Parathyroid adenoma (tissue), 2 donors: ENCODE data around the gene GPR158.

Source experiments
- H2AFZ ChIP-seq: fragments of 300-600 bp; sonication (generic); one replicate; pipeline ENCODE4 v1.7.0; 2017; ENCODE audit warnings: antibody characterized with exemption, mild to moderate bottlenecking
- H3K27ac ChIP-seq: fragments of 300-600 bp; sonication (generic); one replicate; pipeline ENCODE4 v1.7.0; 2017
- H3K27me3 ChIP-seq: fragments of 300-600 bp; sonication (generic); one replicate; pipeline ENCODE4 v1.7.0; 2017; ENCODE audit warnings: low read length; ENCODE audit not compliant: control insufficient read depth, insufficient read depth
- H3K36me3 ChIP-seq: fragments of 300-600 bp; sonication (generic); one replicate; pipeline ENCODE4 v1.7.0; 2017; ENCODE audit warnings: low read length; ENCODE audit not compliant: control insufficient read depth, insufficient read depth
- H3K4me1 ChIP-seq: fragments of 300-600 bp; sonication (generic); one replicate; pipeline ENCODE4 v1.7.0; 2017; ENCODE audit warnings: control low read depth
- H3K4me2 ChIP-seq: fragments of 300-600 bp; sonication (generic); one replicate; pipeline ENCODE4 v1.7.0; 2017; ENCODE audit warnings: low read length
- H3K4me3 ChIP-seq: fragments of 300-600 bp; sonication (generic); one replicate; pipeline ENCODE4 v1.7.0; 2017; ENCODE audit warnings: low read depth, low read length
- H3K79me2 ChIP-seq: fragments of 300-600 bp; sonication (generic); one replicate; pipeline ENCODE4 v1.7.0; 2017; ENCODE audit warnings: control low read depth
- H3K9ac ChIP-seq: fragments of 300-600 bp; sonication (generic); one replicate; pipeline ENCODE4 v1.7.0; 2017; ENCODE audit warnings: mild to moderate bottlenecking
- H3K9me3 ChIP-seq: fragments of 300-600 bp; sonication (generic); one replicate; pipeline ENCODE4 v1.7.0; 2017; ENCODE audit warnings: low read length; ENCODE audit not compliant: control insufficient read depth
- TF ChIP-seq, protein P1 (sequence below): fragments of 300-600 bp; sonication (generic); IDR thresholded peaks from one replicate; pipeline ENCODE4 v1.7.0; 2017; ENCODE audit warnings: antibody characterized with exemption, mild to moderate bottlenecking
- donor health status: primary hyperparathyroidism.

The GPR158 gene

GRCh38 chr10:25231751-25232150, 57.0 kb downstream of the GPR158 start:
- no peaks in the 10 kb centered on the region for H3K36me3 ChIP-seq
- no peaks in the 10 kb centered on the region for H3K4me1 ChIP-seq
- H2AFZ ChIP-seq = no peak overlapping the region
- H3K4me2 ChIP-seq = no peak overlapping the region
- H3K27ac ChIP-seq = no peak overlapping the region
- H3K27me3 ChIP-seq = no peaks in the 10 kb centered on the region
- H3K79me2 ChIP-seq = no peaks in the 10 kb centered on the region
- H3K4me3 ChIP-seq = no peak overlapping the region
- TF ChIP-seq, protein P1, sequence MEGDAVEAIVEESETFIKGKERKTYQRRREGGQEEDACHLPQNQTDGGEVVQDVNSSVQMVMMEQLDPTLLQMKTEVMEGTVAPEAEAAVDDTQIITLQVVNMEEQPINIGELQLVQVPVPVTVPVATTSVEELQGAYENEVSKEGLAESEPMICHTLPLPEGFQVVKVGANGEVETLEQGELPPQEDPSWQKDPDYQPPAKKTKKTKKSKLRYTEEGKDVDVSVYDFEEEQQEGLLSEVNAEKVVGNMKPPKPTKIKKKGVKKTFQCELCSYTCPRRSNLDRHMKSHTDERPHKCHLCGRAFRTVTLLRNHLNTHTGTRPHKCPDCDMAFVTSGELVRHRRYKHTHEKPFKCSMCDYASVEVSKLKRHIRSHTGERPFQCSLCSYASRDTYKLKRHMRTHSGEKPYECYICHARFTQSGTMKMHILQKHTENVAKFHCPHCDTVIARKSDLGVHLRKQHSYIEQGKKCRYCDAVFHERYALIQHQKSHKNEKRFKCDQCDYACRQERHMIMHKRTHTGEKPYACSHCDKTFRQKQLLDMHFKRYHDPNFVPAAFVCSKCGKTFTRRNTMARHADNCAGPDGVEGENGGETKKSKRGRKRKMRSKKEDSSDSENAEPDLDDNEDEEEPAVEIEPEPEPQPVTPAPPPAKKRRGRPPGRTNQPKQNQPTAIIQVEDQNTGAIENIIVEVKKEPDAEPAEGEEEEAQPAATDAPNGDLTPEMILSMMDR = no peak
- H3K9ac ChIP-seq = no peak overlapping the region
- no peaks in the 10 kb centered on the region for H3K9me3 ChIP-seq

DNA sequence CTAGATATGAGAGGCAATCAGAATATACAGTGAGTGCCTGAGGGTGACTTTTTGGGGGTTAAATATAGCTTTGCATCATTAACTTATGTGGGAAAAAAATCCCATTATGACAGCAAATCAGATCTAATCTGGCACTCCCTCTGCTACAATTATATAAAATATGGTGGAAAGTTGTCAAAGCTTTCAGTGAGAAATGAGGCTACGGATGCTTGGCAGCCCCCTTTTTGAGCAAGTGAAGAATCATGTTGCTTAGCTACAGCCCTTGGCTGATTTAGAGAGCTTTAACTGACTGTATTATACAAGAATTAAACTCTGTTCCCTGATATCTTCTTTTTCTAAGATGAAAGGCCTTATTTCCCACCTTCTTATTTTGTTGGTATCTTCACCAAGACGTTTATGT, 57.4 kb downstream of the GPR158 start:
- Histone ChIP-seq H3K36me3 (no peaks in the 10 kb centered on the region), H3K4me2 (no peak overlapping the region), H3K4me3 (no peak overlapping the region), H3K4me1 (no peaks in the 10 kb centered on the region), H3K9ac (no peak overlapping the region), H3K79me2 (no peaks in the 10 kb centered on the region), H3K27me3 (no peaks in the 10 kb centered on the region), H2AFZ (no peak overlapping the region), H3K27ac (no peak overlapping the region), H3K9me3 (no peaks in the 10 kb centered on the region)
- TF ChIP-seq, protein P1 = no peak

DNA sequence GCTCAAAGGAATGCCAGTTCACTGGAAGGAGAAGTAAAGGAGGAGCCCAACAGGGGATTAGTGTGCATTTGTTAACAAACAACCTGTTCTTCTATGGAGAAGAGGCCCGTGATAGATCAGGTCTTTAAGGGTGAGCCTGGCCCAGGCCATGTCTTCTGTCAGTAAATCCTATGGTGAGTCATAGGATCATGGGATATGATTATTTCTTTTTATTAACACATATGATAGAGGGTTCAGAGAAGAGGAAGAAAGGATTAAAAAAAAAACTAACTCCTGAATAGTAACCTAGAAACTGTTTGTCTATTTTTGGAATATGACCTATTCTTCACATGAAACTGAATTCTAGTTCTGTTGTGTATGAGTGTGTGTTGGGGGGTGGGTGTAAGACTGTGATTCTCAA, 70.4 kb downstream of the GPR158 start:
- Histone ChIP-seq H3K27ac (no peak overlapping the region), H3K4me2 (no peak overlapping the region), H3K4me3 (no peak overlapping the region), H3K27me3 (no peaks in the 10 kb centered on the region), H2AFZ (no peak overlapping the region), H3K79me2 (no peaks in the 10 kb centered on the region), H3K9me3 (no peaks in the 10 kb centered on the region), H3K9ac (no peak overlapping the region), H3K36me3 (no peaks in the 10 kb centered on the region), H3K4me1 (no peaks in the 10 kb centered on the region)
- TF ChIP-seq, protein P1 = no peak

DNA sequence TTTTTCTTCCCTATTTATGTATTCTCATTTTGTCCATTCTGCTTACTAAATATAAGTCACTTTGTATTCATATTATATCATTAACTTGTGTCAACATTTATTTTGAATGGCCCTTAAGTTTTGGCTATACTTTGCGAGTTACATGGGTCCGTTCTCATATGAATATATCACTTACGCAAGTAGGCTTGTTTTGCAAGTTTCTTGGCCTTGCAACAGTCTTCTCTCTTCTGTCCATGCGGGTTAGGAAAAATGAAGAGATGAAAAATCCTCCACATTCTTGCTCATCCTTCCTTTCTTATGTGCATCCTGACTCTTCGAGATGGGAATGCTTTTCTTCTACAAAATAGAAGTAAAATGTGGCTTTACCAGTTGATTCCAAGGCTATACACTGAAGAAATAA, 82.8 kb downstream of the GPR158 start:
- H3K79me2 ChIP-seq = no peaks in the 10 kb centered on the region
- no peaks in the 10 kb centered on the region for H3K9me3 ChIP-seq
- no peak overlapping the region for H2AFZ ChIP-seq
- H3K27ac ChIP-seq = no peak overlapping the region
- H3K4me2 ChIP-seq = no peak overlapping the region
- no peaks in the 10 kb centered on the region for H3K27me3 ChIP-seq
- no peak overlapping the region for H3K9ac ChIP-seq
- no peaks in the 10 kb centered on the region for H3K4me1 ChIP-seq
- H3K4me3 ChIP-seq = no peak overlapping the region
- TF ChIP-seq, protein P1 = no peak
- H3K36me3 ChIP-seq = no peaks in the 10 kb centered on the region

GRCh38 chr10:25261110-25261509, 86.3 kb downstream of the GPR158 start:
- H3K36me3 ChIP-seq = no peaks in the 10 kb centered on the region
- H3K4me2 ChIP-seq = no peak overlapping the region
- no peak overlapping the region for H3K27ac ChIP-seq
- no peaks in the 10 kb centered on the region for H3K4me1 ChIP-seq
- H2AFZ ChIP-seq = no peak overlapping the region
- TF ChIP-seq, protein P1 = no peak
- H3K9ac ChIP-seq = no peak overlapping the region
- no peaks in the 10 kb centered on the region for H3K79me2 ChIP-seq
- no peaks in the 10 kb centered on the region for H3K9me3 ChIP-seq
- H3K4me3 ChIP-seq = no peak overlapping the region
- H3K27me3 ChIP-seq = no peaks in the 10 kb centered on the region
